HCT116 (cell line): ENCODE measurements around the gene HHAT. TPM values are rescaled to one million over a fixed set of nuclear protein-coding genes. Genes with fewer than 3 reads are reported as not detected.
"Not testable (repeated sequence)": the region's sequence is repeated elsewhere in the genome, so short reads cannot be mapped to it uniquely, and the experiment has no call there.

ENCODE experiments used
- ATAC-seq: fragments of 200-7000 bp; cut with Tn5 transposase; 2 replicates; pipeline ENCODE4 v1.9.1; 2020; ENCODE audit warnings: mild to moderate bottlenecking, moderate library complexity
- BruUV-seq: library from RNA; stranded (reverse); fragments of 400-500 nt; replicated peaks from 2 replicates; lab custom pipeline; 2021; lab: Mats Ljungman, UMichigan
- CTCF ChIA-PET: fragments of 300-600 bp; sonication (Branson Sonifier 250); formaldehyde crosslinking; loops from one replicate; lab custom pipeline; 2021; ENCODE audit warnings: antibody characterized with exemption; lab: Charles Lee
- POLR2A ChIA-PET: fragments of 300-600, 350-600 bp; sonication (Branson Sonifier 250); formaldehyde crosslinking; loops from one replicate; lab custom pipeline; 2021; ENCODE audit warnings: antibody characterized with exemption; lab: Charles Lee
- RAD21 ChIA-PET, 2 experiments: fragments of 300-600 bp; sonication (Branson Sonifier 250); formaldehyde crosslinking; loops; one replicate each; lab custom pipeline; 2023; ENCODE audit warnings: low total read pairs in 2 of 2; ENCODE audit not compliant: uncharacterized antibody in 2 of 2, unreplicated experiment in 2 of 2, low non-redundant PET in 1 of 2; lab: Charles Lee
- DNase-seq: peaks from one replicate; pipeline ENCODE4 v3.0.0-alpha.2; 2010; ENCODE audit warnings: low read depth, low spot score
- H2AFZ ChIP-seq: fragments of 200-600 bp; shearing (Covaris generic), sonication (generic); 2 replicates; pipeline ENCODE4 v1.6.1; 2017; ENCODE audit warnings: low read depth, mixed run types, mixed read lengths, antibody characterized with exemption, low read length; ENCODE audit not compliant: poor library complexity, severe bottlenecking
- H3K27ac ChIP-seq: 2 replicates; pipeline ENCODE4 v1.5.1; 2012; ENCODE audit warnings: low read depth, low read length
- H3K27me3 ChIP-seq: fragments of 200-600 bp; sonication (generic); 2 replicates; pipeline ENCODE4 v1.6.1; 2016; ENCODE audit warnings: mixed run types, low read length, mixed read lengths; ENCODE audit not compliant: insufficient read depth
- H3K36me3 ChIP-seq, 2 experiments: fragments of 200-500 bp in 1 of 2; fragments of 200-600 bp in 1 of 2; sonication (Bioruptor generic) in 1 of 2; sonication (generic) in 1 of 2; 2 replicates each; pipeline versions ENCODE4 v1.5.1 to v1.6.1; 2014 to 2016; ENCODE audit warnings: low read length in 2 of 2, inconsistent platforms in 1 of 2, mixed read lengths in 1 of 2, mixed run types in 1 of 2; ENCODE audit not compliant: insufficient read depth in 2 of 2, control insufficient read depth in 1 of 2
- H3K4me1 ChIP-seq, 2 experiments: fragments of 200-600 bp in 1 of 2; sonication (generic) in 1 of 2; 2 replicates each; pipeline versions ENCODE4 v1.5.1 to v1.6.1; 2012 to 2017; ENCODE audit warnings: low read length in 2 of 2, inconsistent platforms in 1 of 2, mild to moderate bottlenecking in 1 of 2, mixed read lengths in 1 of 2, mixed run types in 1 of 2, moderate library complexity in 1 of 2; ENCODE audit not compliant: insufficient read depth in 2 of 2, control insufficient read depth in 1 of 2
- H3K4me2 ChIP-seq: fragments of 200-600 bp; sonication (generic); 2 replicates; pipeline ENCODE4 v1.6.1; 2017; ENCODE audit warnings: mixed run types, low read length, mixed read lengths
- H3K4me3 ChIP-seq, 2 experiments: fragments of 200-600 bp in 1 of 2; sonication (generic) in 1 of 2; replicated peaks in 1 of 2; 2 replicates each; pipeline ENCODE4 v1.5.1; 2011 to 2016; ENCODE audit warnings: low read length in 2 of 2, control low read depth in 1 of 2, low read depth in 1 of 2, mild to moderate bottlenecking in 1 of 2, mixed read lengths in 1 of 2, mixed run types in 1 of 2
- H3K79me2 ChIP-seq: fragments of 200-600 bp; sonication (generic); 2 replicates; pipeline ENCODE4 v1.6.1; 2017; ENCODE audit warnings: mild to moderate bottlenecking, mixed run types, low read length, moderate library complexity, mixed read lengths; ENCODE audit not compliant: insufficient read depth
- H3K9ac ChIP-seq: fragments of 200-600 bp; sonication (generic); 2 replicates; pipeline ENCODE4 v1.6.1; 2016; ENCODE audit warnings: low read length, mixed read lengths
- H3K9me2 ChIP-seq: fragments of 200-600 bp; sonication (generic), shearing (Covaris generic); 2 replicates; pipeline ENCODE4 v1.6.1; 2017; ENCODE audit warnings: mixed run types, mild to moderate bottlenecking, moderate library complexity; ENCODE audit not compliant: insufficient read depth
- H3K9me3 ChIP-seq, 2 experiments: fragments of 200-500 bp in 1 of 2; fragments of 200-600 bp in 1 of 2; sonication (Bioruptor generic) in 1 of 2; sonication (generic) in 1 of 2; 2 replicates each; pipeline ENCODE4 v1.6.1; 2014 to 2017; ENCODE audit warnings: low read length in 2 of 2, mixed read lengths in 2 of 2, inconsistent platforms in 1 of 2, low read depth in 1 of 2, mild to moderate bottlenecking in 1 of 2, mixed run types in 1 of 2, moderate library complexity in 1 of 2; ENCODE audit not compliant: control insufficient read depth in 1 of 2, insufficient read depth in 1 of 2
- H4K20me1 ChIP-seq: fragments of 200-600 bp; sonication (generic), shearing (Covaris generic); 2 replicates; pipeline ENCODE4 v1.6.1; 2017; ENCODE audit warnings: mixed run types, mild to moderate bottlenecking, moderate library complexity; ENCODE audit not compliant: insufficient read depth
- CBX3 ChIP-seq: IDR thresholded peaks from 2 replicates; pipeline ENCODE4 v1.6.1; 2012; ENCODE audit warnings: low read depth
- EGR1 ChIP-seq: IDR thresholded peaks from 2 replicates; pipeline ENCODE4 v1.6.1; 2012; ENCODE audit warnings: low read depth
- FOSL1 ChIP-seq: IDR thresholded peaks from 2 replicates; pipeline ENCODE4 v1.6.1; 2012; ENCODE audit warnings: low read depth
- JUND ChIP-seq: IDR thresholded peaks from 2 replicates; pipeline ENCODE4 v1.6.1; 2012
- POLR2A ChIP-seq: IDR thresholded peaks from 2 replicates; pipeline ENCODE4 v1.7.0; 2011; ENCODE audit warnings: borderline replicate concordance; ENCODE audit not compliant: insufficient read depth, insufficient read length; ENCODE audit errors: extremely low read depth
- POLR2AphosphoS5 ChIP-seq: IDR thresholded peaks from 2 replicates; pipeline ENCODE4 v1.6.1; 2011; ENCODE audit warnings: mild to moderate bottlenecking, low read depth, low read length, moderate library complexity
- RAD21 ChIP-seq: IDR thresholded peaks from 2 replicates; pipeline ENCODE4 v1.6.1; 2012; ENCODE audit warnings: low read depth, mild to moderate bottlenecking
- SIN3A ChIP-seq: IDR thresholded peaks from 2 replicates; pipeline ENCODE4 v1.6.1; 2012; ENCODE audit warnings: low read depth
- SRF ChIP-seq: IDR thresholded peaks from 2 replicates; pipeline ENCODE4 v1.6.1; 2012; ENCODE audit warnings: low read depth
- TCF7L2 ChIP-seq: IDR thresholded peaks from 2 replicates; pipeline ENCODE4 v1.7.0; 2011; ENCODE audit warnings: borderline replicate concordance, inconsistent platforms; ENCODE audit not compliant: insufficient read depth, insufficient read length; ENCODE audit errors: extremely low read depth
- ZNF274 ChIP-seq: fragments of 200-500 bp; sonication (Bioruptor generic); IDR thresholded peaks from 2 replicates; pipeline ENCODE4 v1.6.1; 2014; ENCODE audit warnings: mild to moderate bottlenecking, low read depth, low read length, inconsistent platforms
- intact Hi-C: fragments of 100-400 bp; cut with micrococcal nuclease; formaldehyde crosslinking; loops from 2 replicates; pipeline ENCODE4 v1.10.0; 2022
- total RNA-seq: library from RNA; stranded (reverse); gene quantifications from one replicate; pipeline ENCODE4 v1.2.1, GENCODE V29; 2021; ENCODE audit not compliant: unreplicated experiment

HHAT gene
- total RNA-seq, 1 experiment from 2014 or later, result 2.7 TPM

- no peak overlapping the region for H2AFZ ChIP-seq
- H3K4me3 ChIP-seq, result no peak overlapping the region
- H3K27me3 ChIP-seq, result no peaks in the 10 kb centered on the region
- no peaks in the 10 kb centered on the region for H3K79me2 ChIP-seq
- no peak overlapping the region for H3K4me2 ChIP-seq
- H3K9me2 ChIP-seq, result no peaks in the 10 kb centered on the region
- H3K9me3 ChIP-seq, result no peaks in the 10 kb centered on the region
- POLR2A ChIA-PET, result no interaction called here
- H3K9ac ChIP-seq, result no peak overlapping the region
- no peaks in the 10 kb centered on the region for H3K4me1 ChIP-seq
- ATAC-seq (no peak), DNase-seq (no peak)
- no peaks in the 10 kb centered on the region for H4K20me1 ChIP-seq
- CTCF ChIA-PET, result interaction anchor here (1.1 to 1.8 kb wide), 2 partner anchors 12 to 715 kb away, joined by 3 to 5 read pairs; no protein-coding TSS in a partner anchor
- H3K36me3 ChIP-seq, result no peaks in the 10 kb centered on the region
- intact Hi-C loops, result no loop called here
- H3K27ac ChIP-seq, result no peak overlapping the region
- TF ChIP-seq POLR2A (no peak), SRF (no peak), POLR2AphosphoS5 (no peak), EGR1 (no peak), RAD21 (no peak), CBX3 (no peak), FOSL1 (no peak), JUND (no peak), ZNF274 (no peak), SIN3A (no peak), TCF7L2 (no peak)
- no TSS peak for BruUV-seq
- RAD21 ChIA-PET, result interaction anchor here in 1 of 2 experiments (0.6 kb wide), 1 partner anchor 102 kb away, joined by 3 read pairs; no protein-coding TSS in a partner anchor
These were observed 90.4 kb downstream of the HHAT start for GRCh38 chr1:210418863-210419650.

GRCh38 chr1:210426696-210427095, 98.0 kb downstream of the HHAT start:
- H3K9ac ChIP-seq, intact Hi-C loops, H3K4me1 ChIP-seq, BruUV-seq, CTCF ChIA-PET, H3K4me3 ChIP-seq, H2AFZ ChIP-seq, POLR2A ChIA-PET, DNase-seq, H3K9me3 ChIP-seq, H3K79me2 ChIP-seq, RAD21 ChIA-PET, H3K9me2 ChIP-seq, H3K4me2 ChIP-seq, H3K36me3 ChIP-seq, H4K20me1 ChIP-seq, ATAC-seq, H3K27ac ChIP-seq: not testable (repeated sequence)
- H3K27me3 ChIP-seq, result peaks cover 13% of the 10 kb centered on the region; the same call in 1 of the 2 replicates
